NK-92 treated with Interleukin-12 subunit alpha and Interleukin-12 subunit beta, amount 100 ng/mL, for 24 hours (cell line): ENCODE data around the gene LRRC72.
"Not testable (repeated sequence)": the region's sequence is repeated elsewhere in the genome, so short reads cannot be mapped to it uniquely, and the experiment has no call there.

ENCODE experiments used
- DNase-seq: peaks from one replicate; lab custom pipeline; 2025; lab: John Stamatoyannopoulos, UW

Gene LRRC72

GRCh38 chr7:16526742-16527540 lies at the start of gene LRRC72:
Gene LRRC72, plus strand, starts transcription at chr7:16526825. Its CDS starts 128 bp downstream, at chr7:16526953.
- no peak for DNase-seq

- DNase-seq: no peak
These were observed 47.5 kb upstream of the LRRC72 start for GRCh38 chr7:16479161-16479560.

DNA sequence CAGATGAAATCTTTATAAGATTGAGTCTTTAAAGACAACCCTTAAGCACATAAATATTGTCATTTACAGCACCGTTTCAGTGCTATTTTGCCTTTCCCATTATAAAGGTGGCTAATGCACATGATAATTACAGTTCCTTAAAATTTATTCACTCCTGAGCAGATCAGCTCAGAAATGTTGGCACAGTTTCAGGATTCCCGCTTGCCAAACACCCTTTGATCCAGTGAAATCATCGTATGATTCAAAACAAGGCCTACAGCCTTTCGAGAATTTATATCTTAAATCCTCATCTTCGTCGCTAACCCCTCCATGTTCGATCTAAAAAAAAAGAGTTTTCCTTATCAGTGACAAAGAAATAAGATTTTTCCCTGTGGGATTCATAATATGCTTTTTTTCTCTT lies 47.0 kb upstream of the LRRC72 start:
- DNase-seq: no peak

DNA sequence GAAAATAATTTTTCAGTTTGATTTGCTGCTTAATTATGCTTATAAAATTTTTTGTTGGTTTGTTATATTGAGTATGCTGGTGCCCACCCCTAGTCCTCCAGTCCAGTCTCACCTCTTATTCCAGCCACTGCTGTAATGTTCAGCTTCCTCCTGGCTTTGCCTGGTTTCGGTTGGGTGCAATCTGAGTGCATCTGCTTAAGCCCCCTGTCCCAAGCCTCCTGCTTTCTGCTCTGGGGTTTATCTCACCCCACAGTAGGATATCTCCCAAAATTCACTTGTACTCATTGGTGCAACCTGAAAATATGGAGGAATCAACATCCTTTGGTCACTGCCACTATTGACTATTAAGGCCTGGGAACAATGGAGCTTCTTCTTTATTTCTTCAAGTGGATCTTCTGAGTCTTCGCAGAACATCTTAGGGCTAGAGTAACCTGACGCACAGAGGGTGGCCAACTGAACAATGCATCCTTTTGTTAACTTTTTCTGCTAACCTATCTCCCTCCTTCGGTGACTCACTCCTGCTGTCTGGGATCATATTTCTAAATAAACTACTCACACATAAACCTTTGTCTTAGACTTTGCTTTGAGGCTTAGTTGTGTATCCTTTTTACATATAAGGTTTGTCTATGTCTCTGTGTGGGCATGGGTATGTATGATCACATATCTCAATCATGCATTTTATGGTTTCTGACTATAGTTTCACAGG lies 42.0 kb upstream of the LRRC72 start:
- DNase-seq: no peak

GRCh38 chr7:16491148-16491547 lies 35.5 kb upstream of the LRRC72 start:
- no peak for DNase-seq

GRCh38 chr7:16492513-16493062 lies 34.0 kb upstream of the LRRC72 start:
- no peak for DNase-seq

DNA sequence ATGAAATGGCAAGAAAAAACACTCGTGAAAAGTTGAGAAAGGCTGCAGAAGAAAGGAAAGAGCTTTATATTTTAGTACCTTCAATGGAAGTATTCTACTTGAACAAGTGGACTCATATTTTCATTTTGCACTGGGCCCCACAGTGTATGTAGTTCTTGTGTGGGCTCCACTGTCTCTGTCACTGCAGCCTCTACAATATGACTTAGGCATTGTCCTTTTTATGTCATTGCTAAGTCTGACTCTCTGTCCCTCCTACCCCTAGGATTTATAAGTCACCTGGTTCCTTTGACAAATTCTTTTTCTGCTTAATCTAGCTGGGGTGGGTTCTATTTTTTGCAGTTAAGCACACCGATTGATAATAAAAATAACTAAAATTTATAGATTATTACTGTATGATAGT lies 33.4 kb upstream of the LRRC72 start:
- no peak for DNase-seq

DNA sequence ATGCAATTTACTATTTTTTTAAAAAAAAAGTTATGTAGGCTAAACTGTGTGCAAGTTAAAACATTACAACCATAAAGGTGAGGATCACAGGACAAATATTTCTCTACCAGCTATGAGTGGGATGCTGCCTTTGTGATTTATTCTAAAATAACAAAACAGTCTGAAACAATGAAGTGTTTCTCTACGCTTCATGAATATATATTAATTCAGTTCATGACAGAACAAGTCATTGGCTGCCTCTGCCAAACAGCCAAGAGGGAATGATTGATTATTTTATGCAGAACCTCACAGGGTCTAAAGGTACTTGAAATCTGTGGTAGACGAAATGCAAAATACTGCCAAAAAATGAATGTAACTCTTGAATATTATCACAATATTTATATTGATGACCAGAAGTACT lies 32.1 kb upstream of the LRRC72 start:
- no peak for DNase-seq

- DNase-seq: no peak
These were observed 31.5 kb upstream of the LRRC72 start for GRCh38 chr7:16494955-16495719.

DNA sequence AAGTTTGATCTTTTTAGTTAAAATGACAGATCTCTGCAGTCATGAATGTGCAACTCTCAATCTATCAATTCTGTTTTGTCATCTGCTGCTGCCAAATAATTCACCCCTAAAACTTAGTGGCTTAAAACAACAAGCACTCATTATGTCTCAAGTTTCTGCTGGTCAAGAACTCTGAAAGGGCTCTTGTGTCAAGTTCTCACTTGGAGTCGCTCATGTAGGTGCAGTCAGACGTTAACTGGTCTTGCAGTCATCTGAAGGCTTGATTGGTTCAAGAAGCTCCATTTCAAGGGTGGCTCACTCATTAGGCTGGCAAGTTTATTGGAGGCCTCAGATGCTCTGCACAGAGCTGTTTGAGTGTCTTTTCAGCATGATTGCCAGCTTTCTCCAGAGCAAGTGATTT lies 28.5 kb upstream of the LRRC72 start:
- DNase-seq: no peak

- DNase-seq: no peak
These were observed 24.3 kb upstream of the LRRC72 start for GRCh38 chr7:16502303-16502702.

DNA sequence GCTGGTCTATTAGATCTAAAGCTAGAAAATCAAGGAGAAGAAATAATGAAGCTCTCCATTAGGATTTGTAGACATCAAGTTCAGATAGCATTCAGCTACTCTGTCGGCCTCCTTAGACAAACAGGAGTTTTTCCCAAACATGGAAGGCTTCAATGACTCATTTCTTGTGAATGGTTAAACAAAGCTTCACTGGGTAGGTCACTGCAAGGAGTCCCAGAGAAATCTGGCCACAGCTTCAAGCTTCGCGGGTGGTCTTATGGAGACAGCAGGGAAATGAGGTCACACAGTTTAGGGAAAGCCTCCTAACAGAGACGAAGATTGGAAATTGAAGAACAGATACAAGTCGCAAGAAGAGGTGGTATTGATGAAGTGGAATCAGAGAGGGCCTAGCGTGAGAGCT lies 22.6 kb upstream of the LRRC72 start:
- no peak for DNase-seq

DNA sequence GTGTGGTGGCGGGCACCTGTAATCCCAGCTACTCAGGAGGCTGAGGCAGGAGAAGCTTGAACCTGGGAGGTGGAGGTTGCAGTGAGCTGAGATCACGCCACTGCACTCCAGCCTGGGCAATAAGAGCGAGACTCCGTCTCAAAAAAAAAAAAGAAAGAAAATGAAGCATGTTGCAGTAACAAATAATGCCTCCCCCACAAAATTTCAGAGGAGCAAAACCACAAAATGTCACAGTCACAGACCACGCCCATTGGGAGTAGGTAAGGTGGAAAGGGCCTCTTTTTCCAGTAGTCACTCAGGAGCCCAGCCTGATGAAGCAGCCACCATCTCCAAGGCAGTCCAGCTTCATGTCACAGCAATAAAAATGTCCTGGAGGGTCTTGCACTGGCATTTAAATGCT lies 20.2 kb upstream of the LRRC72 start:
- DNase-seq: not testable (repeated sequence)

- DNase-seq: no peak
These were observed 16.8 kb upstream of the LRRC72 start for GRCh38 chr7:16509829-16510228.

GRCh38 chr7:16511314-16511713 lies 15.3 kb upstream of the LRRC72 start:
- DNase-seq: no peak

- no peak for DNase-seq
These were observed 14.5 kb upstream of the LRRC72 start for GRCh38 chr7:16512097-16512496.

GRCh38 chr7:16514271-16514670 lies 12.4 kb upstream of the LRRC72 start:
- DNase-seq: no peak

DNA sequence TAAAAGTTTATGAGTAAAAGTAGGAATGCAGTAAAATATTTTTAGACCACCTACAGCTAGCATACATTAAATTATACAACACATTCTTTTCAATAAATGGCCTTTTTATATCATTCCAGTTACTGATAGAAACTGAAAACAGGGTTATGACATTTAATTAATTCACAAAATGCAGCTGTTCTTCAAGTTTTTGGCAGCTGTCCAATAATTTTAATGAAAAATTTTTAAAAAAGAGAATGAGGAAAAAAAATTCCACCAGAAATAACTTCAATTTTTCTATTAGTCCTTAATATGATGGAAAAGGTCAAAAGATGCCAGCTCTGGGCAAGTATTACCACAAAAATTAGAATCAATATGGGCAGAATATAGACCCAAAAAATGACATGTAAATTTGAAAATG lies 11.9 kb upstream of the LRRC72 start:
- DNase-seq: no peak

- DNase-seq: no peak
These were observed 10.6 kb upstream of the LRRC72 start for GRCh38 chr7:16515785-16516685.

DNA sequence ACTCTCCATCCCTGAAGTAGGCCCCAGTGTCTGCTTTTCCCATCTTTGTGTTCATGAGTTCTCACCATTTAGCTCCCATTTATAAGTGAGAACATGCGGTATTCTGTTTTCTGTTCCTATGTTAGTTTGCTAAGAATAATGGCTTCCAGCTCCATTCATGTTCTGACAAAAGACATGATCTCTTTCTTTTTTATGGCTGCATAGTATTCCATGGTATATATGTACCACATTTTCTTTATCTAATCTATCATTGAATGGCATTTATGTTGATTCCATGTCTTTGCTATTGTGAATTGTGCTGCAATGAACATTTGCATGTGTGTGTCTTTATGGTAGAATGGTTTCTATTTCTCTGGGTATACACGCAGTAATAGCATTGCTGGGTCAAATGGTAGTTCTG lies 6.6 kb upstream of the LRRC72 start:
- not testable (repeated sequence) for DNase-seq

- DNase-seq: no peak
These were observed 2.3 kb upstream of the LRRC72 start for GRCh38 chr7:16524332-16524731.
